Choroid plexus epithelial cell (primary cell): ENCODE measurements around the gene BCAN.

ENCODE experiments used
- DNase-seq: peaks from one replicate; pipeline ENCODE4 v3.0.0-alpha.2; 2010; ENCODE audit warnings: low read depth
- H3K4me3 ChIP-seq: 2 replicates; pipeline ENCODE4 v1.5.1; 2011; ENCODE audit warnings: low read depth, mild to moderate bottlenecking, control low read depth, low read length, moderate library complexity
- CTCF ChIP-seq: conservative IDR thresholded peaks from 2 replicates; pipeline ENCODE4 v1.5.1; 2011; ENCODE audit warnings: low read depth, mild to moderate bottlenecking, control low read depth, inconsistent platforms, low read length, moderate library complexity

The BCAN gene

DNA sequence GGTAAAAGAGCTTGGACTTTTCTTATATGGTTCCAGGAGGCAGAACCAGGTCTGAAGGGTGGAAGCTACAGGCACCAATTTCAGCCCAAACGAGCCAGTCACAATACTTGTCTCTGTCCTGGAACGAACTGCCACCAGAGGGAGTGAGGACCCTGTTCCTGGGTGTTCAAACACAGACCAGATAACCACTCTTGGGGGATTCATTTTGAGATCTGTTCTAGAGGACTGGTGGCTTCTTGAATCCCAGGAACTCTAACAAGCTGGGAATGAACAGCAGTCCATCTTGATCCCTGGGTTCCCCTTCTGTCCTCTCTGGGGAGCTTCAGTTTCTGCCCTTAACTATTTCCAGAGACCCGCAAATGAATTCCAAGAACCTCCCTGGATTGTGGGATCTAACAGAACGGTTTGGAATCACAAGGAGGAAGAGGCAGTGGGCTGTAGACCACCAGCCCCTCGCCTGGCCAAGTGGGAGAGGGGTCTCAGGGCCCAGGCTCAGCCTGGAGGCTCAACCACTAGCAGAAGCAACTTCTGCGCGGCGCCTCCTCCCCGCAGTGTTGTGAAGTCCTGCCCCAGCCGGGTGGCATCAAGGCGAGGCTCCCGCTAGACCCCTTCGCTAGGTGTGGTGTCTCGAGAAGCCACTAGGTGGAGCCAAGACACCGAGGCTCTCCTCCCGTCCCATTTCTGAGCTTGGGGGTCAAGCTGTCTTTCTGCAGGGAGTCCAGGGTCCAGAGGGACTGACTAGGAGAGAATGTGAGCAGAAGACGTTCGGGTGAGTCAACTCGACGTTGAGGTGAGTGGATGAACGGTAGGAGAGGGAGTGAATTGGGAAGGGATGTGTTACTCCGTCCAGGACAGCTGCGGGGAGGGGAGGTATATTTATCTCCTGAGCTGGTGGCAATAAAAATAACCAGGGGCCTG is 47.4 kb downstream of the BCAN start:
- peak overlapping the region; percentile 12 for H3K4me3 ChIP-seq
- DNase-seq: peak; percentile 81
- TF ChIP-seq CTCF: peak; percentile 98

DNA sequence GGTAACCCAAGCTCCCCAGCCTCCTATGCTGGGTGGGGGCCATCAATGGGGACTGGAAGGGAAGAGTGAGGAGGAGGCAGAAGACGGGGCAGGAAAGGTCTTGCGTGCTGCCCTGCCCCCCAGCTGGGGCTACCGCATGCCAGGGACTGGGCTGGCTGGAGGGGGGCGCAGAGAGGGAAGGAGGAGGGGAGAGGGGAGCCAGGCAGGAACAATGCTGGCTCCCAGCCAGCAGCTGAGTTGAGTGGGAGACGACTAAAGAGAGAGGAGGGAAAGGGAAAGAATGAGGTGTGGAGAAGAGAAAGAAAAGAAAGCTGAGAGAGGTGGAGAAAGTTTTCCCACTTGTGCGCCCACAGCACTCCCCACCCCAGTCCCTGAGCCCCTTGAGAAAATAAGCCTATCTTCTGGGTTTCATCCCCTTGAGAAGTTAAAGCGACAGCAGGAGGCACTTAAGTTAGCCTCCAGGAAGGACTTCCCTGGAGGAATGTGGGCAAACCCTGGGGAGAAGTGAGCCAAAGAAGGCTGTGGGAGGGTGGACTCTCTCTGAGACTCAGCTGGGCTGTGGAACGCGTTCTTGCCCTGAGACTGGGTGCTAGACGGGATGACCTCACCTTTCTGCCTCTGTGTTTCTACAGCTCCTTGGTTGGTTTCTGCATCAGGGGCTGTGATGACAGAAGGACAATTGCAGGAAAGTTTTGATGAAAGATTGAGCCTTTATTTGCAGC is 48.2 kb downstream of the BCAN start:
- H3K4me3 ChIP-seq: no peak overlapping the region
- no peak for DNase-seq
- TF ChIP-seq CTCF: no peak

GRCh38 chr1:156690675-156691036 is 48.7 kb downstream of the BCAN start:
- no peak for TF ChIP-seq CTCF
- H3K4me3 ChIP-seq: no peak overlapping the region
- DNase-seq: no peak

DNA sequence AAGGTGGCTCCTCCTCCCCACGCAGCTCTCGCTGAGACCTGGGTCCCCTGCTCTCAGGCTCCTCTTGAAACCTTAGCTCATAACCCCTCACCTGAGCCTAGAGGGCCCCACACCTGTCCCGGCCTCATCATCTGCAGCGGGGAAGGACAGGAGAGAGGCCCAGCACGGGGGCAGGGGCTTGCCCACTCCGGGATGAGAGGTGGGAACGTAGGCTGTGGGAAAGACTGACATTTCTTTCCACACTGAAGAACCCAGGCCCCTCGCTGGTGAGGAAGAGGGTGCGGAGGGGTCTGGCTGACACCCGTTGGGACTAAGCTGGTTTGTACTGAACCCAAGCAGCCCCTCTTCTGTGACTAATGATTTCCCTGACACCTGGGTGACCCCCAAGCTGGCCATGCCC is 49.3 kb downstream of the BCAN start:
- no peak overlapping the region for H3K4me3 ChIP-seq
- no peak for DNase-seq
- no peak for TF ChIP-seq CTCF

- peak; percentile 28 for DNase-seq
- TF ChIP-seq CTCF: peak; percentile 47
- H3K4me3 ChIP-seq: no peak overlapping the region
Measured at GRCh38 chr1:156691665-156692440, 49.9 kb downstream of the BCAN start.

DNA sequence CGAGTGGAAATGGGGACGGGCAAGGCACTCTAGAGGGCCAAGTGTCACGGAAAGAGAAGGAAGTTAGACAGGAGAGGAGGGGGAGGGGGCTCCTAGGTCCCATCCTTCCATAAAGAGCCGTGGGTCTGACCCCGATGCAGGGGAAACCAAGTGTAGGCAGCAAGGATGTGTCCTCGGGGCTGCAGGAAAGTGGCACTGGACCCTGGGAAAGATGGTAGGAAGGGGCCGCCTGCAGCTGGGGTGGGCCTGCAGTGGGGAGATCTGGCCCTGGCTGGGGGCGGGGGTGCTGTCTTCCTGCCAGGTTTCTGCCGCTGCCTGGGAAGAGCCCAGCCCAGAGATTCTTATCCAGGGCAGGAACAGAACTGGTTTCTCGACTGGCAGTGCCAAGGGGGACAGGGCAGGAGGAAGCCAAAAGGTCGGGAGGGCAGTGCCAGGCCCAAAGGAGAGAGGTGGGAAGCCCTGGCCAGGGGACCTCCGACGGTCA is 50.6 kb downstream of the BCAN start:
- DNase-seq: no peak
- no peak overlapping the region for H3K4me3 ChIP-seq

More for the DNA sequence above, 50.6 kb downstream of the BCAN start:
- TF ChIP-seq CTCF: no peak
